GM19239 (cell line): ENCODE results near the gene MAF.

Experiments used
- DNase-seq: peaks from one replicate; pipeline ENCODE4 v3.0.0; 2011; ENCODE audit warnings: low spot score; ENCODE audit not compliant: insufficient read length
- FAIRE-seq: peaks from 2 replicates; lab custom pipeline; 2011; peaks lifted over from hg19 to GRCh38; lab: Jason Lieb, UNC

The MAF gene

DNA sequence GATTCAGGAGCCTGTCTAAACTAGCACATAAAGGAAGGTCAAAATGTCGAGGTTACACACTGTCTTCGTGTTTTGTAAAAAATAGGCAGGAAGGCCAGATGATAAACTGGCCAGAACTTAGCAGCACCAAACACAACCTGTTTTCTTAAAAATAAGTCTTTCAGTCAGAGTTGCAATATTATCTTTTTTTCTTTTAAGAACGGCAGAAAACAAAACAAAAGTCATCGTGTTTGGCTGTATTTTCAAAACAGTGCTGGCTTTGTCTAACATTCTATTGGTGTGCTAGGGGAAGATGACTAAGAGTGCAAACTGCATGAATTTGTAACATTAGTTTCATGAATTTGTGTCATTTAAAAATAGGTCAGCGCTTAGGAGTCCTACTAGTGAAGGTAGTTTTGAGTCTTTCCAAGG lies 5.3 kb downstream of the MAF start:
- no peak for DNase-seq
- FAIRE-seq = no peak

GRCh38 chr16:79593754-79594153 lies 6.8 kb downstream of the MAF start:
- DNase-seq = no peak
- no peak for FAIRE-seq

DNA sequence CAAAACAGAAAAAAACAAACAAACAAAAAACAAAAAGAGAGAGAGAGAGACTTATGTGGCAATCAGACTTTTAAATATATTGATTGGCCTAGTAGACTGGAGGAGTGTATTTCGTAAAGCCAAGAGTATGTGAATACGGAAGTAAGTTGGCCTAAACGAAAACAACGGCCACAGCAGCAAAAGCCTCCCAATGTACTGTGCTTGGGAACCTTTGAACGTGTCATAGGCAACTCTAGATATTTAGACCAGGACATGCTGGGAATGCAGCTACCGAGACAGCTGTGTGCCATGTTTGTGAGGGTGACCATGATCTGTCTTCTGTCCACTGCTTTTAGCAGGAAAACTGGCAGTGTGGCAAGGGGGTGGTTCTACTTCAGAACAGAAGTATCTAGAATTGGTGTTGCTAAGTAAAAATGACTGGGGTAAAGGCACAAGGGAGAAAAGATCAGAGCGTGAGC lies 7.4 kb downstream of the MAF start:
- DNase-seq (no peak), FAIRE-seq (no peak)

- no peak for FAIRE-seq
- no peak for DNase-seq
Measured at GRCh38 chr16:79592186-79592585, 8.4 kb downstream of the MAF start.

- DNase-seq (no peak), FAIRE-seq (no peak)
Measured at GRCh38 chr16:79589601-79590102, 10.9 kb downstream of the MAF start.

- DNase-seq (no peak), FAIRE-seq (no peak)
Measured at GRCh38 chr16:79587897-79588296, 12.6 kb downstream of the MAF start.

- no peak for FAIRE-seq
- no peak for DNase-seq
Measured at GRCh38 chr16:79587296-79587695, 13.2 kb downstream of the MAF start.

- DNase-seq (no peak), FAIRE-seq (no peak)
Measured at GRCh38 chr16:79582789-79583188, 17.7 kb downstream of the MAF start.

DNA sequence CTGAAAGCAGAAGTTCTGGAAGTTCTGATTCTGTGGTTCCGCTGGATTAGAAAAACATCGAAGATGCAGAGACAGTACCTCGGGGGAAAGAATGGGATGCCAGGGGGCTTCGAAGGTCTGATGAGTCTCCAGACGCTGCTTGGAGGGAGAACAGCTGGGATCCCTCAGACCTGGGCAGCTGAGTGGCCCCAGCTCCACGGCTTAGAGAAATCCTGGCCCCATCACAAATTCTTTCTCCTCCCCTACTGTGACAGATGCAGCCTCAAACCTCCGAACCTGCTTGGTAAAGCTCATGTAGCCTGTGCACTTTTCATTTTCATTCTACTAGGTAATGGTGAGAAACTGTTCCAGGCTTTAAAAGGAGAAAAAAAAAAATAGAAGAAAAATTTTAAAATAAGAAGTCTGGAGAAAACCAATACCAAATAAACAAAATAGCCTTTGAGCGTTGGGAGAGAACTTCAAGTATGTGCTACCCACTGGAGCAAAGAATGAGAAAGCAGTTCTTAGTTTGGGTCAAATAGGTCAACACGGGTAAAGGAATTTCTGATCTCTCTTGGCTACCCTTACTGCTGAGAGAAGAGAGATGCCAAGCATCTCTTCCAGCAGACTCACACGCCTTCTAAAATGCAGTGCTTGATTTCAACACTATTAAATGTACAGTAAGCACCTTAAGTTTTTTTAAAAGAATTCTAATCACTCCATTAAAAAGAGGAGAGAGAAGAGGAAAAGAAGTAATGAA lies 19.9 kb downstream of the MAF start:
- DNase-seq (no peak), FAIRE-seq (no peak)

- FAIRE-seq = no peak
- DNase-seq = no peak
Measured at GRCh38 chr16:79576602-79577001, 23.9 kb downstream of the MAF start.

DNA sequence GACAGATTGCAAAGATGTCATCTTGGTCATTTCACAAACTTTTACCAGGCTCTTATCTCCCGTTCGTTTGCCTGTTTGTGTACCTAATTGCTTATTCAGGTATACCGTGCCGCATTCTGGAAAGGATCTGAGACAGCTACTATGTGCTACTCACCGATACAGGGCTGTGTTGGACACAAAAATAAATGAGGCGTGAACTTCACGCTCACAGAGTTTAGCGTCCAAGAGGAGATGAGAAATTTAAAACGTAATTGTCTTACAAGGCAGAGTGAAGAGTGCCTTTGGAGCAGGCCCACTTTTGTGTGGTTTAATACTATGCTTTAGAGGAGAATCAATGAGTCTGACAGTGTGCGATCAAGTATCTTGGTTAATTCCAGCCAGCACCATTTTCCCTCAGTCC lies 26.7 kb downstream of the MAF start:
- no peak for DNase-seq
- no peak for FAIRE-seq

DNA sequence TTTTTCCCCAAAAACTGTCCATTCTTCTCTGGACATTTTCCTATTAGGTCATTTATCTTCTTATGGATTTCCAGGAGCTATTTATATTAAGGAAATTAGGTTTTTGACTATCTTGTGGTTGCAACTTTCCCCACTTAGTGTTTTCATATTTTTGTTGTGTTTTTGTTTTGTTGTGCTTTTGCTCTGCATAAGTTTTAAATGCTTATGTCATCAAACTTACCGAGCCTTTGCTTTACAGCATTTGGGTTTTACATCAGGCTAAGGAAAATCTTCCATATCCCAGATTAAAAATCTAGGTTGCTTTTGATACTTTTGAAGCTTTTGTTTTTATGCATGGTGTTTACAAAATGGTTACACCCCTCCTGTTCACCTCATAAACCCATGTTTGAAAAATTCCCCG lies 27.5 kb downstream of the MAF start:
- no peak for DNase-seq
- no peak for FAIRE-seq

DNA sequence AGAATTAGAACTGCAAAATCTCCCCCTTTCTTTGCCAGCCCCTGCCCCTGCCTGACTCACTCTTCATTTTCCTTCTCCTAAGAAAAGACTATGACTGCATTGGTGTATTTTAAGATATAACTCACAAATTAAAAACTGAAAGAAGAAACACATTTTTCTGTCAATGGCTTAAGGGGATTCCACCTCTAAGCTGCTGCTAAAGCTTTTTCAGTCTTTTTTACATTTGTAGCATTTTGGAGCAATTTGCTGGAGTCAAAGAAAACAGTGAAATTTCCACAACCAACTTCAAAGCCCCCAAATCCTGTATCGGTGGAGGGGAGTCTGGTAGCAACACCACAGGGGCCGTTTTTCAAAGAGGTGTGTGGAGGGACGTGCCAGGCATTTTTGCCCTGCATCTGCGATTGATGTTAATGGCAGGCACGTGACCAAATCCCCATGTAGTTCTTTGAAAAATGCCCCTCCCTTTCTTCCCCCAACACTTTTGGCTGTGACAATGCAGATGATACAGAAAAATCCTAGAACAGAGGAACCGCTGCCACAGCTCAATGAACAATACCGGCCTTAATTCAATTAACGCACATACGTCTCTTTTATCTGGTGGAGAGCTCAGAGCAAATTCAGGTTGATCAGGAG lies 28.5 kb downstream of the MAF start:
- FAIRE-seq = no peak
- no peak for DNase-seq

DNA sequence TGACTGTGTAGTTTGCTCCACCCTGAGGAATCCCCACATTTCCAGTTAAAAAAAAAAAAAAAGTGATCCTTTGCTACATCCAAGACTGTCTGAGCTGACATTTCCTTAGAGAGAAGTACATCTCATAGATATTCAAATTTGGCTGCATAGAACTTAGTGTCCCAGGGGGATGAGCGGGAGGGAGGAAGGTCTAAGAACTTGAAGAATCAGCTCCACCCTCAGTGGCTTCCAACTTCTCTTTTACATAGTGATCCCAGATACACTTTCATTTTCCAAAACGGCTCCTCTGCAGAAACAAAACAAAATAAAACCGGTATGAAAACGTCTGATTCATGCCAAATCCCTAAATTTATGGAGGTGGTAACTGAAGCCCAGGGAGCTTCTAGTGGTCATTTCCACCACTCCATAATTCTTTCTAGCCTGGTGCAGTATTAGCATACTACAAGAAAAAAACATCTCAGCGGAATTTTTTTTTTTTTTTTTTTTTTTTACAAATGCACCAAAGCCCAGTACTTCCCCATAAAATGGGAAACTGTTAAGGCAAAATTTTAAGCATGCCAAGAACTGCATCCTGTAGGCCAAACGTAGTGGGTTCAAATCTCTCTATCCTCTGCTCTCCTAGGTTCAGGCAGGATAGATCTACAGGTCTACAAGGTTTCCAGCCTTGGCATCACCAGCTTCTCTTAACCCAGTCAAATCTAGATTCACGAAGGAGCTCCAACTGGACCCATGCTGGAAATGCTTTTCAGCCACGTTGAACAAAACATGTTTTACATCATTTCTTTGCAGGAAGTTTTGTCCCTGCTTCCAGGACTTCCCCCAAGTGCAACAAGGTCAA lies 29.3 kb downstream of the MAF start:
- no peak for FAIRE-seq
- DNase-seq = no peak

DNA sequence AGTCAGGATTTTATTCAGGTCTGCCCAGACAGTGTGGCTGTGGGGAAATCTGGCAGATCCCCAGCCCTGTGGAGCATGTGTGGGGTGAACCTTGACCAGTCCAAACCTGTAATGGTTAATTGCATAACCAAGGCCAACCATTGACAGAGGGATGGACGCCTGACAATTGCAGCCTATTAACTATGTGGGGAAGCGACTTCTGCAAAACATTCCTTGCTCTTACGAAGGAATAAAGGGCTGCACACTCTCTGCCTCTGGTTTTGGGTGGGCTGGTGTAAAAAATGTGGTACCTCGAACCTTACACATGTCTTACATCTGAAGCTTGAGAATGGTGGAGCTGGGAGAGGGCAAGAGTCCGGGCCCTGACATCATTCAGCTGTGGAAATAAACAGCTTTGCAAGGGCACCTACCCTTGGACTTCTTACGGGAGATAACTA lies 35.8 kb downstream of the MAF start:
- DNase-seq (no peak), FAIRE-seq (no peak)

- FAIRE-seq (no peak), DNase-seq (no peak)
Measured at GRCh38 chr16:79563921-79564320, 36.6 kb downstream of the MAF start.

- no peak for DNase-seq
- FAIRE-seq = no peak
Measured at GRCh38 chr16:79562166-79562823, 38.2 kb downstream of the MAF start.

- DNase-seq (no peak), FAIRE-seq (no peak)
Measured at GRCh38 chr16:79561729-79562128, 38.8 kb downstream of the MAF start.

- no peak for FAIRE-seq
- no peak for DNase-seq
Measured at GRCh38 chr16:79560923-79561322, 39.6 kb downstream of the MAF start.

DNA sequence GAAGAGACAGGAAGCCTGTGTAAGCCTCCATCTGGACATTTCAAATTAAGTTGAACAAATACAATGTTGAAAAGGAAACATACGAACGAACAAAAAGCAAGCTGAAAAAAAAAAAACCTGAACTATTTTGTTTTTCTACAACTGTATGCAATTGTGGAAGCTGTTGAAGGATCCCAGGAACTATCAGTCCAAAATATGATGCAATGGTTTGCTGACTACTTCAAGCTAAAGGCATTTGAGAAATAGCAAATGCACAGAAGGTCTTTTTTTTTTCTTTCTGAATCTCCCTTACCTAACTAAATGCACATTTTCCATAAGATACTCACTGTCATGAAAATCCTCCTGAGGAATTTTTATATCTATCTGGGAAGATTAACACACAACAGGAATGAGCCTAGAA lies 40.2 kb downstream of the MAF start:
- DNase-seq (no peak), FAIRE-seq (no peak)
